ENCODE measurements around the gene GRK1.

The GRK1 gene

GRCh38 chr13:113633485-113633873 is 33.5 kb upstream of the GRK1 start:
- DNase-seq = no peak

- DNase-seq = no peak
These were observed 32.6 kb upstream of the GRK1 start for GRCh38 chr13:113634279-113635047.

- DNase-seq = no peak
These were observed 32.0 kb upstream of the GRK1 start for GRCh38 chr13:113635048-113635420.

- DNase-seq = no peak
These were observed 31.3 kb upstream of the GRK1 start for GRCh38 chr13:113635709-113636108.

GRCh38 chr13:113636266-113636963 is 30.6 kb upstream of the GRK1 start:
- no peak for DNase-seq

- DNase-seq = no peak
These were observed 29.5 kb upstream of the GRK1 start for GRCh38 chr13:113637262-113638160.

GRCh38 chr13:113638173-113638746 is 28.8 kb upstream of the GRK1 start:
- DNase-seq = no peak

- no peak for DNase-seq
These were observed 28.2 kb upstream of the GRK1 start for GRCh38 chr13:113638806-113639205.

- no peak for DNase-seq
These were observed 27.3 kb upstream of the GRK1 start for GRCh38 chr13:113639616-113640262.

- DNase-seq = no peak
These were observed 25.6 kb upstream of the GRK1 start for GRCh38 chr13:113641426-113641825.

GRCh38 chr13:113642563-113642962 is 24.5 kb upstream of the GRK1 start:
- no peak for DNase-seq

- DNase-seq = no peak
These were observed 23.4 kb upstream of the GRK1 start for GRCh38 chr13:113643593-113643992.

GRCh38 chr13:113644800-113645199 is 22.2 kb upstream of the GRK1 start:
- no peak for DNase-seq

- DNase-seq = no peak
These were observed 21.7 kb upstream of the GRK1 start for GRCh38 chr13:113645329-113645728.

- DNase-seq = no peak
These were observed 20.6 kb upstream of the GRK1 start for GRCh38 chr13:113646376-113646775.

GRCh38 chr13:113646921-113647340 is 20.1 kb upstream of the GRK1 start:
- no peak for DNase-seq

- DNase-seq = peak; percentile 69
These were observed 19.4 kb upstream of the GRK1 start for GRCh38 chr13:113647351-113648215.

- DNase-seq = no peak
These were observed 18.8 kb upstream of the GRK1 start for GRCh38 chr13:113648216-113648610.

GRCh38 chr13:113649212-113649611 is 17.8 kb upstream of the GRK1 start:
- DNase-seq = no peak

GRCh38 chr13:113650275-113650674 is 16.7 kb upstream of the GRK1 start:
- DNase-seq = no peak

- DNase-seq = no peak
These were observed 16.3 kb upstream of the GRK1 start for GRCh38 chr13:113650731-113651148.
